ENCODE data around the gene NVL. TPM values are rescaled to one million over a fixed set of nuclear protein-coding genes. Genes with fewer than 3 reads are reported as not detected.

The NVL gene
- total RNA-seq, 8 experiments from 2014 or later = 21.8 to 70.9 (median 47.7) TPM

DNA sequence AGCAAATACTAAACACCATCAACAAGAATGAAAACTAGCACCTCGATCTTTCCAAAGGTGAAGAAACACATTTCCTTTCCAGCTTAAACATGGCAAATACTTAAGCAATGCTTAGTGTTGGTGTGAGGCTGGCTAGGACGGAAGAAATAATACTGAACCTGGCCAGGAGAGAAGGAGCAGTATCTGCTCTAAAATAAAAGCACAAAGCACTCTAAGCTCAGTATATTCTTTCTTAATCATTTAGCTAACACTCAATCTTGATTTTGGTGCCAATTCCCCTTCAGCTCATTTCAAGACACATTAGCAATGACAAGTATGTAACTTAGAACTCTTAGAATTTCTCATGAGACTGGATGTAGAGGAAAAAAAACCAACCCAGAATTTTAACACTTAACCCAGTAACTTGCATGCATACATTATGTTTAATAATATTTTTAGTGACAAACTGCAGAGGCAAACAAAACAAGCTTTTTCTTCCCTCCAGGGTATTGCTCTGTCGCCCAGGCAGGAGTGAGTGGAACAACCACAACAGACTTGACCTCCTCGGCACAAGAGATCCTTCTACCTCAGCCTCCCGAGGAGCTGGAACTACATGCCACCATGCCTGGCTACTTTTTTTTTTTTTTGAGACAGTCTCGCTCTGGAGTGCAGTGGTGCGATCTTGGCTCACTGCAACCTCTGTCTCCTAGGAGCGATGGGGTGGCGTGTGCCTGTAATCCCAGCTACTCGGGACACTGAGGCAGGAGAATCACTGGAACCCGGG is 92.7 kb downstream of the NVL start:
- no peak overlapping the region for H3K27ac ChIP-seq
- peaks cover 0 to 2% of the 10 kb centered on the region in 2 donors for H3K4me1 ChIP-seq (replicated peaks in 1 of 2)
- no peak for ATAC-seq (replicated peaks in 6 of 8)
- WGBS, 10 experiments = 60 to 100% (median 90%) methylated on average over 1 to 11 of the region's 11 CpGs
- no peak overlapping the region for H3K4me3 ChIP-seq
- in situ Hi-C loops (cut with MboI; ENCODE audit: low pct_unique_long_range_greater_than_20kb in 2 of 9, low sequenced_read_pairs in 9 of 9, unreplicated experiment in 9 of 9) = no loop called here

DNA sequence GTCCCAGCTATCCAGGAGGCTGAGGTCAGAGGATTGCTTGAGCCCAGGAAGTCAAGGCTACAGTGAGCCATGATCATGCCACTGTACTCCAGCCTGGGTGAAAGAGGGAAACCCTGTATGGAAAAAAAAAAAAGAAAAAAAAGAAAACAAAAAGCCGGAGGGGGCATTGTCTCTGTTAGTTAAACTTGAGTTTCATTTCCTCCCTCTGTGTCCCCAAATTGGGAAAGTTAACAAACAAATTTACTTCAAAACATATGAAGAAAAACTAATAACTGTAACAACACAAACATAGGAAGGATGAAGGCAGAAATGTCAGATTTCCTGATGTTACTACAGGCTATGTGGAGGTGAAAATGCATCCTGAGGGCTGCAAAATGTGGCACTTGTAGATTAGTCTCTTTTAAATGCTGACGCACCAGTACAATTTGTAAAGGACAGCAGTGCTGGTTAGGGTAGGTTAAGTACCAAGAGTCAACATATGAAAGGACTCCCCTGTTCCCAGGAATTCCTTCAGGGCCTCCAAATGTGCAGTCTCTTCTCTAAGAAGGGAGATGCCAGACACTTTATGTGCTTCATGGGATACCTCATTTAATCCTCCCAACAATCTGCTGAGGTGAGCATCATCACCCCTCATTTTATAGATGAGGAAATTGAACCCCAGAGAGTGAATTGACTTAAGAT is 94.0 kb downstream of the NVL start:
- H3K27ac ChIP-seq = no peak overlapping the region
- no peak for ATAC-seq (replicated peaks in 6 of 8)
- in situ Hi-C loops (cut with MboI; ENCODE audit: low pct_unique_long_range_greater_than_20kb in 2 of 9, low sequenced_read_pairs in 9 of 9, unreplicated experiment in 9 of 9) = no loop called here
- H3K4me1 ChIP-seq (replicated peaks in 1 of 2) = peaks cover 0 to 2% of the 10 kb centered on the region in 2 donors
- 40 to 100% (median 69%) methylated on average over 1 to 2 of the region's 2 CpGs for WGBS, 10 experiments
- H3K4me3 ChIP-seq = no peak overlapping the region

DNA sequence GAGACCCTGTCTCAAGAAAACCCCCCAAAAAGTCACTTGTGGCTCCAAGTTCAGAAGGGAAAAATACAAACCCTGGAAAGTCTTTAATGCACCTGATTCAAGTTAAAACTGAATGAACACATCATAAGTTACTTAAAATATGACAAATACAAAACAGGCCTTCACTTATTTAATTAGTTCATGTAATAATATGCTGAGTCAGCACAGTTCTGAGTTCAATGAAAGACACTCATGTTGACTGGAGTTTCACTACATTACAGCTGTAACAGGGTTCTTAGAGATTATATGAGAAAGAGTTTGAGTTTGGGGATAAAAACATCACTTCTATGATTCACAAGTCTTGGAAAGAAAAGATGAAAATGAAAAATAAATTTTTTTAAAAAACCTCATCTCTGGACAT is 96.0 kb downstream of the NVL start:
- H3K27ac ChIP-seq = no peak overlapping the region

DNA sequence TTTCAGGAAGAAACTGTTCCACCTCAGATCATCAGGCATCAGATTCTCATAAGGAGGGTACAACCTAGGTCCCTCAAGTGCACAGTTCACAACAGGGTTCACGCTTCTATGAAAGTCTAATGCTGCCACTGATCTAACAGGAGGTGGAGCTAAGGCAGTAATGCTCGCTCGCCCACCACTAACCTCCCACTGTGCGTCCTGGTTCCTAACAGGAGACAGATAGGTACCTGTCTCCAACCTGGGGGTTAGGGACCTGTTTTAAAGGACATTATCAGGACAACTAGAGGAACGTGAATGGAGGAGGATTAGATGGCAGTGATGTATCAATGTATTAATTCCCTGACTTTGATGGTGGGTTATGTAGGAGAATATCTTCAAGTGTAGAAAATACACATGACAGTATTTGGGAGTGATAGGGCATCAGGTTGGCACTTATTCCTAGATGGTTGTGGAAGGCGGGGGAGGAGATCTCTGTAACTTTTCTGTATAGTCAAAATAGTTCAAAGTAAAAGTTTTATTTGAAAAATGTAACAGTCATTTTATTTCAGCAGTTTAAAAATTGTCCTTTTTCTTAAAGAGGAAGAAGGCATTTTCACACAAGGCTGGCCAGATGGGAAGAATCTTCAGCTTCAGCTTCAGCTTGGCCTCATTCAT is 103.0 kb downstream of the NVL start:
- no peak overlapping the region for H3K27ac ChIP-seq
- 80 to 100% (median 100%) methylated on average over 1 to 6 of the region's 6 CpGs; no CpG with 5 or more reads in 3 of the 10 experiments for WGBS, 10 experiments
- H3K4me3 ChIP-seq = no peak overlapping the region
- ATAC-seq (replicated peaks in 6 of 8) = no peak
- H3K4me1 ChIP-seq (replicated peaks in 1 of 2) = no peaks in the 10 kb centered on the region
- in situ Hi-C loops (cut with MboI; ENCODE audit: low pct_unique_long_range_greater_than_20kb in 2 of 9, low sequenced_read_pairs in 9 of 9, unreplicated experiment in 9 of 9) = no loop called here

More for the DNA sequence above, 96.0 kb downstream of the NVL start:
- Histone ChIP-seq H3K4me3 (no peak overlapping the region), H3K4me1 (replicated peaks in 1 of 2) (no peaks in the 10 kb centered on the region)
- in situ Hi-C loops (cut with MboI; ENCODE audit: low pct_unique_long_range_greater_than_20kb in 2 of 9, low sequenced_read_pairs in 9 of 9, unreplicated experiment in 9 of 9) = no loop called here
- no peak for ATAC-seq (replicated peaks in 6 of 8)

DNA sequence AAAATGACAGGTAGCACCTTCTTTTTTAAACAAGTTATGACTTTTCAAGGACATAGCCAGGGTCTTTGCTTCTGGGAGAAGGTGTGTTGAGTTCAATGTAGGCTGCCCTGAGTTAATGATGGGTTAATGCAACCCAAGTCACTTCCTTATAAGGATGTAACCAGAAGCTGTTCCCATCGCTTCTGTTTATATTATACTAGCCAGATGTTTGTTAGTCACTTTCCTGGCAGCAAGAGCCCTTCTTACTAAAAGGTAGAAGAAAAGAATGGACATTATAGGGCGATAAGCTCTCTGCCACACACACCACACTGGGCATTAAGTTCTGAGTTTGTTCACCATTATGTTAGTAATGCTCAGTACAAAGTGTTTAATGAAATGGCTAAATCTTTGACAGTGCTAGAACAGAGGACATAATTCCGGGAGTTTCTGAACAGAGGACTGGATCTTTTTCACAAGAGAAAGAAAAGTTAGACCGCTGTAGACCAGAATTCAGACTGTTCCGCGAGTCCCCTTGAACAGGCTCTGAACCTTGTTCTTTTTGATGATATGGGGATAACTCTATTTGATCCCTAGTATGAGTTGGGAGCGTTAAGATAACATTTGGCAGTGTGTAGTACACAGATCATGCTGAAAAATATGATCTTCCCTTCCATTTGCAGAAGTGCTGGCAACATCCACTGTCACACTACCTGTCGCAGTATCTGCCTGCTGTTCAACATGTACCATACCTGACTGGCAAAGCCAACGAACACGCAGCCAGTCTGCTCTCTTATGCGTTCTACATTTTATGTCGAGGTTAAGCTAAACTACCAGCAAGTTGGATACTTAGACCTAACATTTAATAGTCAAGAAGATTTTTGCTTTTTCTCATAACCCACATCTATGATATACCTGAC is 105.9 kb downstream of the NVL start:
- H3K4me3 ChIP-seq = no peak overlapping the region
- H3K4me1 ChIP-seq (replicated peaks in 1 of 2) = peaks cover 1 to 4% of the 10 kb centered on the region in 2 donors
- in situ Hi-C loops (cut with MboI; ENCODE audit: low pct_unique_long_range_greater_than_20kb in 2 of 9, low sequenced_read_pairs in 9 of 9, unreplicated experiment in 9 of 9) = no loop called here
- peak in 5 of 8 experiments; percentile 18 to 92 (median 87) for ATAC-seq (replicated peaks in 6 of 8)
- no peak overlapping the region for H3K27ac ChIP-seq
- WGBS, 10 experiments = 0 to 90% (median 84%) methylated on average over 2 to 12 of the region's 12 CpGs

DNA sequence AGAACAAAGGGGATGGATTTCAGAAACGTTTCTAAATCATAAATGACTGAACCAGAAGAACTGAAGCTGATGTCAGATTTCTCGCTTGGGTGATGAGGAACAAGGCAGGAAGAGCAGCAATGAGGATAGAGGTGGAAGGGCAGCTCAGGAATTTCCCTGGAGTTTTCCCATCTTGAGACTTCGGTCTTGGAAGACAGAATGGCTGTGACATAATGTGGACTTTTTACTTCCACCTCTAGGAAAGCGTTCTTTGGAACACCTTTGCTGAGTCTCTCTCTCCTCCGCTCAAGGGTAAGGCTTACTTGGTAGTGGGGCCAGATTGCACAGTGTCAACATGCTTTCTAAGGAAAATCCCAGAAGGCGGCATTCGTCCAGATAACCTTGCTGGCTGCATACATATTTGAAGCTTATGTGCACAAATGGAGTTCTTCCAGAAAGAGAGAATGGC is 110.3 kb downstream of the NVL start:
- WGBS, 10 experiments = 56 to 80% (median 75%) methylated on average over 2 to 7 of the region's 7 CpGs; no CpG with 5 or more reads in 1 of the 10 experiments
- ATAC-seq (replicated peaks in 6 of 8) = no peak
- Histone ChIP-seq H3K4me1 (replicated peaks in 1 of 2) (peaks cover 4 to 6% of the 10 kb centered on the region in 2 donors), H3K4me3 (no peak overlapping the region), H3K27ac (no peak overlapping the region)
- in situ Hi-C loops (cut with MboI; ENCODE audit: low pct_unique_long_range_greater_than_20kb in 2 of 9, low sequenced_read_pairs in 9 of 9, unreplicated experiment in 9 of 9) = no loop called here

DNA sequence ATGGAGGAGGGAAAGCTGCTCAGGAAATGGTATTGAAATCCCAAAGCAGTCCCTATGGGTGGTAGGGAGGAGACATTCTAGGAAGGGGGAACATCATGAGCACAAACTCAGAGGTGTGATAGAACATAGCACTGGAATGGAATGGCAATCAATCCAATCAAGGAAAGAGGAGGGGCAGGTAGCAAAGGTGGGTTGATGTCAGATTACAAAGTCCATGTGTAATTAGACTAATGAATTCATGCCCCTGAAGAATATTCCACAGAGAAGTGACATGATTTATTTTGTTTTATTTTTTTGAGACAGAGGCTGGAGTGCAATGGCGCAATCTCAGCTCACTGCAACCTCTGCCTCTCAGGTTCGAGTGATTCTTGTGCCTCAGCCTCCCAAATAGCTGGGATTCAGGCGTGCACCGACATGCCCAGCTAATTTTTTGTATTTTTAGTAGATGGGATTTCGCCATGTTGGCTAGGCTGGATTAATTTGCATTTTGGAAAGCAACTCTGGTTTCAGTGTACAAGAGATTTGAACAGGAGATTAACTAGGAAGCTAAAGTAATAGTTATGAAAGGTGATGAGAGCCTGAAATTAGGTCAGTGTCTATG is 110.9 kb downstream of the NVL start:
- Histone ChIP-seq H3K27ac (no peak overlapping the region), H3K4me3 (no peak overlapping the region), H3K4me1 (replicated peaks in 1 of 2) (peaks cover 4 to 6% of the 10 kb centered on the region in 2 donors)
- 60 to 95% (median 88%) methylated on average over 1 to 5 of the region's 5 CpGs; no CpG with 5 or more reads in 2 of the 10 experiments for WGBS, 10 experiments
- in situ Hi-C loops (cut with MboI; ENCODE audit: low pct_unique_long_range_greater_than_20kb in 2 of 9, low sequenced_read_pairs in 9 of 9, unreplicated experiment in 9 of 9) = no loop called here
- peak in 4 of 8 experiments; percentile 25 to 45 (median 36) for ATAC-seq (replicated peaks in 6 of 8)

DNA sequence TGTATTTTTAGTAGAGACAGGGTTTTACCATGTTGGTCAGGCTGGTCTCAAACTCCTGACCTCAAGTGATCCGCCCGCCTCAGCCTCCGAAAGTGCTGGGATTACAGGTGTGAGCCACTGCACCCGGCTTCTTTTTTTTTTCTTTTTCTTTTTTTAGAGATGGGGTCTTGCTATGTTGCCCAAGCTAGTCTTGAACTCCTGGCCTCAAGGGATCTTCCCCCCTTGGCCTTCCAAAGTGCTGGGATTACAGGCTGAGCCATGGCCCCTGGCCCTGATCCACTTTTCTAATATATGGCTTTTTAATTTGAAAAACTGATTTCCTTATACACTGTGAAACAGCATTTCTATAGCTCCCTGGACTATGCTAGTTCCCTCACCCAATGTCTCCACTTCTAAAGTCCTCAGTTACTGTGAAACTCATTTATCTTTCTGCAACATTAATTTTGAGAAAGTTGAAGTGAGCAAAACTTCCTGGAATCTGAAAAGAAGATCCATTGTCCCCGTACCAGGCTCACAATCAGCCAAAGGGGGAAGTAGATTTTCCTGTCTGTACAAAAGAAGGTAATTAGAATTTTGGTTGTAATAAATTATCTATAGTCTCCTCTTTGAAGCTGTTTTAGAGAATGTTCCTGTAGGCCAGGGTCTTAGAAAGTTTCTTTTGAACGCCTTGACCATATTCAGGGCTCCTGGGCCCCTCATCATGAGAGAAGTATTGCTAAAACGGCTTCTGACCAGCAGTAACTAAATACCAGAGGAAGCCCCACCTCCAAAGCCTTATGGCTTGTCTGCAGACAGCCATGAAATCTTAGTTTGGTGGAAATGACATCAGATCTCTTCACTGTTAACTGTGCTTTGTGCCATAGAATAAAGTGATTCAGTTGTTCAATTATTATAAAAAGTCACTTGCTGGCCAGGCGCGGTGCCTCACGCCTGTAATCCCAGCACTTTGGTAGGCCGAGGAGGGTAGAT is 112.0 kb downstream of the NVL start:
- no peak overlapping the region for H3K4me3 ChIP-seq
- ATAC-seq (replicated peaks in 6 of 8) = no peak
- WGBS, 10 experiments = 57 to 100% (median 87%) methylated on average over 1 to 11 of the region's 11 CpGs
- H3K27ac ChIP-seq = no peak overlapping the region
- in situ Hi-C loops (cut with MboI; ENCODE audit: low pct_unique_long_range_greater_than_20kb in 2 of 9, low sequenced_read_pairs in 9 of 9, unreplicated experiment in 9 of 9) = no loop called here
- peaks cover 4 to 6% of the 10 kb centered on the region in 2 donors for H3K4me1 ChIP-seq (replicated peaks in 1 of 2)

DNA sequence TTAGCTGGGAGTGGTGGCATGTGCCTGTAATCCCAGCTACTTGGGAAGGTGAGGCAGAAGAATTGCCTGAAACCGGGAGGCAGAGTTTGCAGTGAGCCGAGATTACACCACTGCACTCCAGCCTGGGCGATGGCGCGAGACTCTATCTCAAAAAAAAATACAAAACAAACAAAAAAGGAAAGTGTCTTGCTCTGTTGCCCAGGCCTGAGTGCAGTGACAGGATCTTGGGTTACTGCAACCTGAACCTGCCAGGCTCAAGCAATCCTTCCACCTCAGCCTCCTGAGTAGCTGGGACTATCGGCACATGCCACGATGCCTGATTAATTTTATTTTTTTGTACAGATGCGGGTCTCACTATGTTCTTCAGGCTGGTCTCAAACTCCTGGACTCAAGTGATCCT is 113.6 kb downstream of the NVL start:
- H3K4me1 ChIP-seq (replicated peaks in 1 of 2) = peaks cover 4 to 6% of the 10 kb centered on the region in 2 donors
- in situ Hi-C loops (cut with MboI; ENCODE audit: low pct_unique_long_range_greater_than_20kb in 2 of 9, low sequenced_read_pairs in 9 of 9, unreplicated experiment in 9 of 9) = no loop called here
- H3K4me3 ChIP-seq = no peak overlapping the region
- 89 to 100% (median 96%) methylated on average over 2 to 8 of the region's 8 CpGs; no CpG with 5 or more reads in 1 of the 10 experiments for WGBS, 10 experiments
- no peak for ATAC-seq (replicated peaks in 6 of 8)
- no peak overlapping the region for H3K27ac ChIP-seq

DNA sequence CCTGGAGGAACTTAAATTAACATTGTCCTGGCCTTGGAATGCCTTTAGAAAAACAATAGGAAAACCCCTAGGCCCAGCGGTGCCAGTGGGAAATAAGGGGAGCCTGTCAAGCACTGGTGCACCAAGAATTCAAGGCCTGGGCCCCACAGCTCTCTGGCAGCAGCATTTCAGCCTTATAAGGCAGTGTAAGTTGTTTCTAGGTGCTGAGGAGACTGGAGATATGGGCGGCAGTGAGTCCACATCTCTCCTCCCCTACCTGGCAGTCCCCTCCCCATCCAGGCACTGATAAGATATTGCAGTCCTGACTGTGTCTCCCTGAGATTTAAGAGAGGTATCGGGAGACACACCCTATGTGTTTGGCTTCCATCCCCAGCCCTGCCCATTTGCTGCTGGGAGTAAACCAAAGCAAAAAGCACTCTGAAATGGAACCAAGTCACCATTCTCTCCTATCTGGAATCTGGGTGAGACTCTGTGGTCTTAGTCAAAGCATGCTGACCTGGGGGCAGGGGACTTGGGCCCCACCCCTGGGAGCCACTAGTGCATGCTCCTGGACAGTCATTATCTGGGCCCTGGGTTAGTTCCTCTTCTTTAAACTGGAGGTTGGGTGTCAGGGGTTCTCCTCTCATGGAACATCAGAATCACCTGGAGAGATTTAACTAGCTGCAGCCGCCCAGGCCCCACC is 116.4 kb downstream of the NVL start:
- Histone ChIP-seq H3K4me3 (no peak overlapping the region), H3K27ac (no peak overlapping the region), H3K4me1 (replicated peaks in 1 of 2) (peaks cover 0 to 5% of the 10 kb centered on the region in 2 donors)
- in situ Hi-C loops (cut with MboI; ENCODE audit: low pct_unique_long_range_greater_than_20kb in 2 of 9, low sequenced_read_pairs in 9 of 9, unreplicated experiment in 9 of 9) = no loop called here
- whole genome bisulfite sequencing, 10 experiments = 60 to 100% (median 77%) methylated on average over 1 to 3 of the region's 4 CpGs; no CpG with 5 or more reads in 5 of the 10 experiments
- peak in 6 of 8 experiments; percentile 21 to 64 (median 35) for ATAC-seq (replicated peaks in 6 of 8)

DNA sequence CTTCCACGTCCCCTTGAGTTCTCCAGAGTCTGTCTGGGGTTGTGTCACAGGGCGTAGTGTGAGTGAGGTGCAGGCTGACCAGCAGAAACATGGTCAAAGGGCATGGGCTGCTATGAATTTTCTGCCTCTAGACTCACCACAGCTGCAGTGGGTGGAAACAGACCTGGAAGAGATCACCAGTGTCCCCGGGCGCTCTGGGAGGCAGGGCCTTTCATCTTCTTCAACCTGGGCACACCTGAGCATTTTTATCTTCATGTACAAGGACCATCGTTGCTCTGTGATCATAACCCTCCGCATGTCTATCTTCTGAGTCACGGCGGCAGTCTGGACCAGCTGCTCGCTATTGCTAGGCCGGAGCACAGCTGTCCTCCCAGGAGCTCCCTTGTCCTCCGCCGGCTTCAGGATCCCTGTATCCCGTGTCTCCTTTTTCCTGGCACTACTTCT is 117.3 kb downstream of the NVL start:
- H3K4me1 ChIP-seq (replicated peaks in 1 of 2) = peaks cover 0 to 3% of the 10 kb centered on the region in 2 donors
- no peak overlapping the region for H3K27ac ChIP-seq
- ATAC-seq (replicated peaks in 6 of 8) = peak in 2 of 8 experiments; percentile 7 to 72
- 75 to 100% (median 86%) methylated on average over 2 to 12 of the region's 13 CpGs; no CpG with 5 or more reads in 4 of the 10 experiments for WGBS, 10 experiments
- in situ Hi-C loops (cut with MboI; ENCODE audit: low pct_unique_long_range_greater_than_20kb in 2 of 9, low sequenced_read_pairs in 9 of 9, unreplicated experiment in 9 of 9) = no loop called here
- no peak overlapping the region for H3K4me3 ChIP-seq
